ENCODE data around the gene ATXN1.

DNA sequence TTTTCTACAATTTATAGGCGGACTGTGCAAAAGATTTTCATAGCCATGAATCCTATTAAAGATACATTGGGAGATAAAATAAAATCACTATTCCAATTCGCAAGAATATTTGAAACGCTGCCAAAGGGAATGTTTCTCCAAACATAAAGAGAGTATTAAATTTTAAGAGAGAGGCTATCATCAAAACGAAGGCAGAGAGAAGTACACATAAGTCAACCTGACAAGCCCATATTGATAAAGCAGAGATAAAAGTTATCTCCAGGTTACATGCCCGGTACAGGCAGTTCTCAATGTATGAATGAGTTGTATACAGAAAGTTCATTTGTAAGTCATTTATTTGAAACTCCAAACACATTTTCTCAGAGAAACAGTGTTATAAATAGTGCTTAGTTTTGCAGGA is 193.1 kb downstream of the ATXN1 start:
- TF ChIP-seq, protein P1, sequence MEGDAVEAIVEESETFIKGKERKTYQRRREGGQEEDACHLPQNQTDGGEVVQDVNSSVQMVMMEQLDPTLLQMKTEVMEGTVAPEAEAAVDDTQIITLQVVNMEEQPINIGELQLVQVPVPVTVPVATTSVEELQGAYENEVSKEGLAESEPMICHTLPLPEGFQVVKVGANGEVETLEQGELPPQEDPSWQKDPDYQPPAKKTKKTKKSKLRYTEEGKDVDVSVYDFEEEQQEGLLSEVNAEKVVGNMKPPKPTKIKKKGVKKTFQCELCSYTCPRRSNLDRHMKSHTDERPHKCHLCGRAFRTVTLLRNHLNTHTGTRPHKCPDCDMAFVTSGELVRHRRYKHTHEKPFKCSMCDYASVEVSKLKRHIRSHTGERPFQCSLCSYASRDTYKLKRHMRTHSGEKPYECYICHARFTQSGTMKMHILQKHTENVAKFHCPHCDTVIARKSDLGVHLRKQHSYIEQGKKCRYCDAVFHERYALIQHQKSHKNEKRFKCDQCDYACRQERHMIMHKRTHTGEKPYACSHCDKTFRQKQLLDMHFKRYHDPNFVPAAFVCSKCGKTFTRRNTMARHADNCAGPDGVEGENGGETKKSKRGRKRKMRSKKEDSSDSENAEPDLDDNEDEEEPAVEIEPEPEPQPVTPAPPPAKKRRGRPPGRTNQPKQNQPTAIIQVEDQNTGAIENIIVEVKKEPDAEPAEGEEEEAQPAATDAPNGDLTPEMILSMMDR (IDR thresholded peaks at IDR 0.05; ENCODE audit: low read depth, low read length, poor library complexity, severe bottlenecking): no peak
- TF ChIP-seq EZH2phosphoT487 (IDR thresholded peaks at IDR 0.05; ENCODE audit: borderline replicate concordance, low read length): no peak
